KOPT-K1 (cell line): ENCODE measurements around the gene SAE1.

Source experiments
- H3K27ac ChIP-seq: fragments of 200-600 bp; sonication (generic); 2 replicates; pipeline ENCODE4 v1.5.1; 2016; ENCODE audit warnings: antibody characterized with exemption, mild to moderate bottlenecking, low read depth, low read length; ENCODE audit not compliant: poor library complexity, severe bottlenecking
- H3K36me3 ChIP-seq: fragments of 200-600 bp; sonication (generic); 2 replicates; pipeline ENCODE4 v1.5.1; 2017; ENCODE audit warnings: antibody characterized with exemption, mild to moderate bottlenecking, low read length, moderate library complexity; ENCODE audit not compliant: insufficient read depth
- H3K9me3 ChIP-seq: fragments of 200-600 bp; sonication (generic); 2 replicates; pipeline ENCODE4 v1.5.1; 2017; ENCODE audit warnings: antibody characterized with exemption, low read length, mild to moderate bottlenecking; ENCODE audit not compliant: insufficient read depth, poor library complexity, severe bottlenecking

The SAE1 gene

DNA sequence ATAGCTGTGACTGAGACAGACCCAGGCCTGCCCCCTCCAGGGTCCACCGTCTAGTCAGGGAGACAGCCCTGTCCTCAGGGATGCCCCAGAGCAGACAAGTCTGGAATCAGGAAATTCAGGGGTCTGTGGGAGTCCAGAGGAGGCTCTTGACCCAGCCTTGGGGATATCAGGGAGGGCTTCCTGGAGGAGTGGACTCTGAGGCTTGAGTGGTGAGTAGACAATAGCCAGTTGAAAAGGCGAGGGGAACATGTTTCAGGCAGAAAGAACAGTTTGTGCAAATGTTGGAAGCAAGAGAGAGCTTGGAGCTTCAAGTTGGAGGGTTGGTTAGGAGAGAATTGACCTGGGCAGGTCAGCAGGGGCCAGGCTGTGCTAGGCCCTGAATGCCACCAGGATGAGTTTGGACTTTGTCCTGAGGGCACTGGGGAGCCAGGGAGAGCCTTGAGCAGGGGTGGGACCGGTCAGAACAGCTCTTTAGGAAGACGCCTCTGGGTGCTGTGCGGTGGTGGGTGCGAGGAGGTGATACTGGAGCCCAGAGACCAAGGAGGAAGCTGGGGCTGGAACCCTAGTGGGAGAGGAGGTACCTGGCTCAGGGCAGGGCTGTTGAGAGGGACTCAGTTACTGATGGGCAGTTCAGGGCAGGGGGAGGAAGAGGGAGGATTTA lies 128.4 kb downstream of the SAE1 start:
- H3K36me3 ChIP-seq = peaks cover 38% of the 10 kb centered on the region; the same call in 1 of the 2 replicates
- no peak overlapping the region for H3K27ac ChIP-seq

More for the DNA sequence above, 128.4 kb downstream of the SAE1 start:
- no peaks in the 10 kb centered on the region for H3K9me3 ChIP-seq
